NCI-H1092 treated with DMSO at 0.1 percent for 48 hours (cell line): ENCODE measurements around the gene CCDC91.
"Not testable (repeated sequence)": the region's sequence is repeated elsewhere in the genome, so short reads cannot be mapped to it uniquely, and the experiment has no call there.

Experiments used
- DNase-seq: peaks from one replicate; lab custom pipeline; 2025; lab: John Stamatoyannopoulos, UW

Gene CCDC91

GRCh38 chr12:28234444-28234843, 44.2 kb downstream of the CCDC91 start:
- DNase-seq = no peak

DNA sequence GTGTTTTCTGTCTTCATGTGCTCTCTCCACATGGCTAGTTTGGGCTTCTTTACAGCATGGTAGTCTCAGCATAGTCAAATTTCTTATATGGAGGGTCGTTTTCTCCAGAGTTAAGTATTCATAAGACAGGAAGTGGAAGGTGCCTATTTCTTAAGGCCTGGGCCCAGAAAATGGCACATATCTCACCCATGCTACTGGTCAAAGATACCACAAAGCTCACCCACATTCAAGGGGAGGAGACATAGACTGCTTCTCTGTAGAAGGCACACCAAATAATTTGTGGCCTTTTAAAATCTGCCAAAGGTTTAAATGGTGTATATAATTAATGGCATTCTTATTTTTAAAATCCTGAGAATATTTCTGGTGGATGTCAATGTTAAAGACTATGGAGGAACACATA, 44.8 kb downstream of the CCDC91 start:
- DNase-seq = no peak

- no peak for DNase-seq
These were observed 45.7 kb downstream of the CCDC91 start for GRCh38 chr12:28235985-28236384.

DNA sequence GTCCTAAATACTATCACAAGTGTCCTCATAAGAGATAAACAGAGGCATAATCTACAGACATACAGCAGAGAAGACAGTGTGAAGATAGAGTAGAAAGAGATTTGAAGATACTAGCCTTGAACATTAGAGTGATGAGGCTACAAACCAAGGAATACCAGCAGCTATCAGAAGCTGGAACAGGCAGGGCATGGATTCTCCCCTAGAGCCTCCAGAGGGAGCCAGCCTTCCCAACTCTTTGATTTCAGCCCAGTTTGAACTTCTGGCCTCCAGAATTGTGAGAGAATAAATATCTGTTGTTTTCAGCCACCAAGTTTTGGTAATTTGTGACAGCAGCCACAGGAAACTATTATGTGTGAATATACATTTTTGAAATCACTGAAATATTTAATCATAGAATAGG, 47.2 kb downstream of the CCDC91 start:
- no peak for DNase-seq

GRCh38 chr12:28239918-28240317, 49.7 kb downstream of the CCDC91 start:
- DNase-seq = no peak

- no peak for DNase-seq
These were observed 50.6 kb downstream of the CCDC91 start for GRCh38 chr12:28240853-28241252.

DNA sequence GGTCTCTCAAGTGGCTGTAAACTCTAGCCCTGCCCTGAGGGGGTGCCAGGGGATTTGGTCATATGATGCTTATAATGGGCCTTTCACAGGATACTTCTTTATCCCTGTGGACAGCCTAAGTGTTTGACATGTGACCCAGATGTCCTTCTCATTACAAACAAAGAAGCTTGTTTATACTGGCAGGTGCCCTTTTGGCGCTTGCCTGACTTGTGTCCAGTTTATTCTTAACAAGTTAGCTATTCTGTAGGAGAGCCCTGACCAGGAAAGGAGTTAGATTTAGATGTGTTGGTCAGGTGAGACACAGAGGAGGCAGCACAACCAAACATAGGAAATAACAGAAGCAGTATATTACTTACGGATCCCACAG, 51.9 kb downstream of the CCDC91 start:
- no peak for DNase-seq

- no peak for DNase-seq
These were observed 52.4 kb downstream of the CCDC91 start for GRCh38 chr12:28242496-28243309.

- no peak for DNase-seq
These were observed 53.0 kb downstream of the CCDC91 start for GRCh38 chr12:28243310-28243633.

DNA sequence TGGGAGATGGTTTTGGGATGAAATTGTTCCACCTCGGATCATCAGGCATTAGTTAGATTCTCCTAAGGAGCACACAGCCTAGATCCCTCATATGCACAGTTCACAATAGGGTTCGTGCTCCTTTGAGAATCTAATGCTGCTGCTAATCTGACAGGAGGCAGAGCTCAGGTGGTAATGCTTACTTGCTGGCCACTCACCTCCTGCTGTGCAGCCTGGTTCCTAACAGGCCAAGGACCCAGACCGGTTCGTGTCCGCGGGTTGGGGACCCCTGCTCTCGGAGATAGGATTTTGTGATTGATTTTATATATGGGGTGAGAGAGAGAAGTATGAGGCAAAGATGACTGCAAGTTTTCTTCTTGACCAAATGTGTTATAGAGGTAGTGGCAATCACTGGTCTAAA, 57.5 kb downstream of the CCDC91 start:
- DNase-seq = no peak

DNA sequence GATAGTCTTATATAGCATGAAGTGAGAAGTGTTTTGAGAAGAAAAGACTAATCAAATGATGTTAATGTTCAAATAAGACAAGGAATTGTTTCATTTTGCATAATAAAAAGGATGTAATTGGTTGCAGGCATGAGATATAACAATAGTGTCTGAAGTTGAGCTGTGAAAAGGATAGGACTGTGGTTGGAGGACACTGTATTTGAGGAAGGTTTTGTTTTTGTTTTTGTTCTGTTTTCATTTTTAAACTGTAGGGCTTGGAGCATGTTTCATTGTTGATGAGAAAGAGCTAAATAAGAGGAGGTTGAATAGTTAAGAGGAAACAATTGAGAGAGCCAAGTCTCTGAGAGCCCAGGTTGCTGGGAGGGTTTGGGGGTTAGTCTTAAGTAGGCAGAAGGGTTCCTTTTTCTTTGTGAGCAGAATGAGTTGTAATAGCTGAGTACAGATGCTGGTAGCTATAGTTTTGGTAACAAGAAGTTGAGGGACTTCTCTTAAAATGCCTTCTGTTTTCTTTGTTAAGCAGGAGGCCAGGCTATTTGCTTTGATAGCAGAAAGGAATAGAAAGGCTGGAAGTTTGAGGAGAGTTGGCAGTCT, 58.4 kb downstream of the CCDC91 start:
- no peak for DNase-seq

DNA sequence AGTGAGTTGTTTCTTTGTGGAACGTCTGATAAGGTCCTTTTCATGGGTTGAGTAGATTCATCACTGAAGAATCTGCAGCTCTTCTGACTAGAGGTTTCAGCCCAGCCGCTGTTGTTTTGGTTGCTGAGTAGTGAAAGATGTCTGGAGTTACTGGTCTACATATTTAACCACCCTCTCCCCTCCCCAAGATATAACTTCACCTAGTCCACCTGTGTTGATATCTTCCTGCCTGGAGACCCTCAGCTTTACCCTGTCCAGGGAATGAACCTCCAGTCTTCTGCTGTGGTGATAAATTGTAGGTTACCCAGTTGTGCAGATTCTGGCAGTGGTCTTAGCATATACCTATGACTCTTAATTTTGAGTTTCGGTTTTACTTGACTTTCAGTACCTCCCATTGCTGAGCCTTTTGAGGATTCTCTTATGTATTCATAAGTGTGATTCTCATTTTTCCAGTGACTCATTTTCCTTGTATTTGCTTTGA, 62.9 kb downstream of the CCDC91 start:
- DNase-seq = no peak

GRCh38 chr12:28257411-28257810, 67.2 kb downstream of the CCDC91 start:
- no peak for DNase-seq

DNA sequence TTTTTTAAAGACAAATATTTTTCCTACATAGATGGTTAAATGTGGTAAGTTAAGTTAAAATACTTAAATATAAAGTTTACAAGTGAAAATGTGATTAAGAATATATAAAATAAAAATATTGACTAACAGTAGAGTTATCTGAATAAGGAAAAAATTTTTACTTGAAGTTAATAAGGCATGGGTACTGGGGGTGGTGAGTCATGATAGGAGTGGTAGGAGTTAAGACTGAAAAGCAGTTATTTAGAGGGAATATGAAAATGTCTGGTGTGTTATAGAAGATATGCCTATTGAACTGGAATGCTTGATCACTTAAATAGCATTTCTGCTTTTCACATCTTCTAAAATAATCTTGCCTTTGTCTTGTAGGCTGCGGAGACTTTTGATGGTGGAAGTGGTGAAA, 68.7 kb downstream of the CCDC91 start:
- DNase-seq = no peak

DNA sequence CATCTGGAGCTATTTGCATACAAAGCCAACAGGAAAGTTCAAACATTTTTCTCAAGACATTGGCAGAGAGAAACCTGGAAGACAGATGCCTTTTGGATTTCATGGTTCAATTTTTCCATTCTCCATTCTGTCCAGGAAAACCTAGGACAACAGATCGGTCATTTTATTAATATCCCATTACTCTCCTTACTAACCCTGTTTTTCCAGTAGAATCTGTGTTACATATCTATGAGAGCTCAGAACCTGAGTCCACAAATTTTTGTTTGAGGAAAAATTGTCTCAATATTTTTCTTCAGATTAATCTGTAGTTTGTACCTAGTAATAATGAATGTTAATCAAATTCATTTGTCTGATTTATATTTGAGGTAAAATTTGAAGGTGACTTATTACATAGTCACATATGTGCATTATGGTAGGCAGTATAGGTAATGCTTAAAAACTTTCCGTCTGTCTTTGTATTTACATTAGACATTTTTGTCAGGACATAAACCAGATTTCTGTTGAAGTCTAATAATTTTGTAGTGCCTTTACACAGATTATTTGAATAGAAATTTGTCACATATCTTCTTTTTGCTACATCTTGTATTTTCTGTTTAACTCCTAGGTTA, 75.3 kb downstream of the CCDC91 start:
- no peak for DNase-seq

GRCh38 chr12:28267920-28268607, 77.8 kb downstream of the CCDC91 start:
- DNase-seq = not testable (repeated sequence)

DNA sequence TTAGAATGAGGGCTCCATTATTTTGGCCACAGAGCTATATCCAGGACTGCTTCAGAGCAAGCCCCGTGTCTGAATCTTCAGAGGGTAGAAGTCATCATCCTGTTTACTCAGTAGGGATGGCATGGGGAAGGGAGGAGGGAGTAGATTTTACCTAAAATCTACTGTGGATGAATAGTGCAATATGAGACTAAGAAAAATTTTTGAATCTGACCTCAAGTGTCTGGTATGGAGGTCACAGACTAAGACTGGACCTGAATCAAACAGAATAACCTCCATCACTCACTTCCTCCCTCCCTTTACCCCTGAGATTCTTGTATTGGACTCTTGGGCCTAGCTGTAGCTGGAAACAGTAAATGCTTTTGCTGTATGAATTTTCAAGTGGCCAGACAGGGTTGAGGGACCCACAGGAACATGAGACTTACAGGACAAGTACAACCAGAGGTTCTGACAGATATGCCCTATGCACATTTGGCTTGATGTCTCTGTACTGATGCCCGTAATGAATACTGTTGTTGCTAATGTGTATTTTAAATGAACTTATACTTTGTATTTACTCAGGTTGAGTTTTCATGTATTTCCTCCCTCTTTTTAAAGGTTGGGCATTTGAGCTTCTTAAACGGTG, 78.5 kb downstream of the CCDC91 start:
- DNase-seq = no peak

DNA sequence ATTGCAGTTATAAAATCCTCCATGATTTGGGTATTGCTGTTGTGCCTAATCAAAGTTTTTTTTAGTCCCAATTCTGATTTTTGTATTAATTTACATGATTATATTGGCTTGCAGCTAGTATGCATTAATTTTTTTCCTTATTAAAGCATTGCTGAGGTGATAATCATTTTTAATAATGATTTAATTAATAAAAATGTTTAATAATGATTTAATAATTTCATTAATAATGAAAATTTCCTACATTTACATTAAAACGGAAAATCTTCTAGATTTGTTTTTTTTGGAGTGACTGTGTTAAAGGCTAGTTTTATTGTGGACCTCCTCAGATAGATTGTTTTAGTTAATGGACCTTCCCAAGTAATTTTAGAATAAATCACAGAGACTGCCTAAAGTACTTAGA, 79.6 kb downstream of the CCDC91 start:
- no peak for DNase-seq

- no peak for DNase-seq
These were observed 88.2 kb downstream of the CCDC91 start for GRCh38 chr12:28278499-28278898.

DNA sequence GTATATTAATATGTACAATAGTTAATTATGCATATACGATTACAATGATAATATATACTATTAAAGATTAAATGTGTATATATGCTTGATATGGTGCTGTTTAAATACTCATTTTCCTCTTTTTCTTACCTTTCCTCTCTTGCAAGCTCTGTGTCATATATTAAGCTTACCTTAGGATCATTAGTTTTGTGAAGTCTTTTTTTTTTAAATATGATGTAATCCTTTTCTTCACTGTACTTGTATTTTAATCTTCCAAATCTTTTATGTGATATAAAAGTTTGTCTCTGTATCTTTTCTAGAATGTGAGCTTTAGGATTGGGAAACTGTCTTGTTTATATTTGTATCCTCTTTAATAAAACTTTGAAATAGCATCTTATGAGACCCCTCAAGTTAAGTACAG, 88.7 kb downstream of the CCDC91 start:
- no peak for DNase-seq

DNA sequence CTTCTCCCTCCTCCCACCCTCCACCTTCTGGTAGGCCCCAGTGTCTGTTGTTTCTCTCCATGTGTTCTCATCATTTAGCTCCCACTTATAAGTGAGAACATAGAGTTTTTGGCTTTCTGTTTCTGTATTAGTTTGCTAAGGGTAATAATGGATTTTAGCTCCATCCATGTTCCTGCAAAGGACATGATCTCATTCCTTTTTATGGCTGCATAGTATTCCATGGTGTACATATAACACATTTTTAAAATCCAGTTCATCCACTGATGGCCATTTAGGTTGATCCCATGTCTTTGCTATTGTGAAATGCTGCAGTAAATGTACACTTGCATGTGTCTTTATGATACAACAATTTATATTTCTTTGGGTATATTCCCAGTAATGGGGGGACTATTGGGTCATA, 96.1 kb downstream of the CCDC91 start:
- DNase-seq = no peak

GRCh38 chr12:28290262-28290661, 100.0 kb downstream of the CCDC91 start:
- DNase-seq = no peak
